A673 (cell line): ENCODE data around the gene ARHGEF7. TPM values are rescaled to one million over a fixed set of nuclear protein-coding genes. Genes with fewer than 3 reads are reported as not detected.

Experiments used
- BruUV-seq: library from RNA; stranded (reverse); fragments of 400-500 nt; replicated peaks from 2 replicates; lab custom pipeline; 2021; lab: Mats Ljungman, UMichigan
- CTCF ChIA-PET: fragments of 300-600 bp; sonication (Branson Sonifier 250); formaldehyde crosslinking; loops from one replicate; lab custom pipeline; 2022; ENCODE audit warnings: antibody characterized with exemption; lab: Charles Lee
- POLR2A ChIA-PET: fragments of 300-600 bp; sonication (Branson Sonifier 250); formaldehyde crosslinking; loops from one replicate; lab custom pipeline; 2022; ENCODE audit warnings: antibody characterized with exemption; ENCODE audit not compliant: low non-redundant PET; lab: Charles Lee
- DNase-seq: peaks from one replicate; pipeline ENCODE4 v3.0.0-alpha.2; 2015; ENCODE audit warnings: low spot score
- H3K27ac ChIP-seq: fragments of 200-600 bp; sonication (generic); 2 replicates; pipeline ENCODE4 v1.5.1; 2016; ENCODE audit warnings: mixed run types, low read depth, mild to moderate bottlenecking, mixed read lengths, antibody characterized with exemption, low read length; ENCODE audit not compliant: poor library complexity, severe bottlenecking
- H3K27me3 ChIP-seq: fragments of 200-600 bp; sonication (generic); replicated peaks from 2 replicates; pipeline ENCODE4 v1.6.1; 2017; ENCODE audit warnings: mixed run types, low read depth, mild to moderate bottlenecking, mixed read lengths, antibody characterized with exemption, low read length; ENCODE audit not compliant: insufficient read depth, poor library complexity
- H3K36me3 ChIP-seq: fragments of 200-600 bp; sonication (generic); 2 replicates; pipeline ENCODE4 v1.6.1; 2016; ENCODE audit warnings: mixed run types, mild to moderate bottlenecking, mixed read lengths, antibody characterized with exemption, low read length; ENCODE audit not compliant: insufficient read depth, poor library complexity, severe bottlenecking
- H3K4me1 ChIP-seq: fragments of 200-600 bp; sonication (generic); 2 replicates; pipeline ENCODE4 v1.6.1; 2017; ENCODE audit warnings: mixed run types, mild to moderate bottlenecking, mixed read lengths, antibody characterized with exemption, low read length; ENCODE audit not compliant: insufficient read depth, poor library complexity, severe bottlenecking
- H3K4me3 ChIP-seq: fragments of 200-600 bp; sonication (generic); 2 replicates; pipeline ENCODE4 v1.5.1; 2016; ENCODE audit warnings: low read depth, mixed run types, mild to moderate bottlenecking, mixed read lengths, low read length; ENCODE audit not compliant: poor library complexity, severe bottlenecking
- H3K9me3 ChIP-seq: fragments of 200-600 bp; sonication (generic); 2 replicates; pipeline ENCODE4 v1.6.1; 2016; ENCODE audit warnings: mixed run types, low read depth, mild to moderate bottlenecking, mixed read lengths, antibody characterized with exemption, low read length; ENCODE audit not compliant: poor library complexity, severe bottlenecking
- CTCF ChIP-seq: fragments of 300-800, 200-600 bp; sonication (generic); conservative IDR thresholded peaks from 2 replicates; pipeline ENCODE4 v1.5.1; 2017; ENCODE audit warnings: low read depth, mild to moderate bottlenecking, antibody characterized with exemption, low read length, moderate library complexity, mixed read lengths
- EZH2 ChIP-seq: fragments of 200-600 bp; sonication (generic); IDR thresholded peaks from 2 replicates; pipeline ENCODE4 v1.6.1; 2017; ENCODE audit warnings: borderline replicate concordance, low read depth, mild to moderate bottlenecking, mixed read lengths, antibody characterized with exemption, low read length; ENCODE audit not compliant: poor library complexity, severe bottlenecking
- intact Hi-C: fragments of 100-400 bp; cut with micrococcal nuclease; formaldehyde crosslinking; loops from one replicate; pipeline ENCODE4 v1.10.0; 2022; ENCODE audit not compliant: unreplicated experiment
- total RNA-seq: library from RNA; stranded (reverse); gene quantifications from 2 replicates; pipeline ENCODE4 v1.2.3, GENCODE V29; 2021

ARHGEF7 gene
- total RNA-seq, 1 experiment from 2014 or later = 39.9 TPM

DNA sequence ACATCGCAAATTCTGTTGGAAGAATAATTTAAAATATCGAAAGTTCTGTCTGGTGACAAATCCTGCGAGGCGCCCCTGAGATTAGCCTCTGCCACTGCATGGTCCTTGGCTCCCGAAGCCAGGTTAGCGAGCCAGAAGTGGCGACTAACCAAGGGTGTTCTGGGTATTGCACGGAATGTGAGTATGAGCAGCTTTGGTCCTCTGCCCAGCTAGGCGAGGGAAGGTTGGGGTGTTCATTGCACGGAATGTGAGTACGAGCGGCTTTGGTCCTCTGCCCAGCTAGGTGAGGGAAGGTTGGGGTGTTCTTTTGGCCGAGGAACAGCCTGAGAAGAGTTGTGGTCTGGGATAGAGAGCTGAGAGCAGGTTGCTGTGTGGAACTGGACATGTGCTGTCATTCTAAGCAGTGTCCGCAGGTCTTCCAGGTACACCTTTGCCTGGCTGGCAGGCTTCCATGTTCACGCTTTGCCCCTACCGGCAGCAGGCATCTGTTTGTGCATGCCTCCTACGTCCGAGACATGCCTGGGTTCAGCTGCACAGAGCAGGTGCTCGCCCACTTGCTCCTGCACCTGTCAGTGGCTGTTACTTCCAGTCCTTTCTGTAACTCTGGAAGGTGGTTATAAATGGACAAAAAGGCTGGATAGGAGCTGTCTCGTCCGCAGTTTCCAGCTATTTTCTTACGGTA is 187.1 kb downstream of the ARHGEF7 start:
- Histone ChIP-seq H3K27ac (no peak overlapping the region), H3K4me3 (no peak overlapping the region), H3K9me3 (no peaks in the 10 kb centered on the region), H3K4me1 (no peaks in the 10 kb centered on the region), H3K36me3 (peaks cover 14% of the 10 kb centered on the region), H3K27me3 (no peaks in the 10 kb centered on the region)
- ChIA-PET CTCF (no interaction called here), POLR2A (no interaction called here)
- no peak for TF ChIP-seq CTCF
- TF ChIP-seq EZH2 = no peak
- no peak for DNase-seq
- intact Hi-C loops = no loop called here
- no TSS peak for BruUV-seq

DNA sequence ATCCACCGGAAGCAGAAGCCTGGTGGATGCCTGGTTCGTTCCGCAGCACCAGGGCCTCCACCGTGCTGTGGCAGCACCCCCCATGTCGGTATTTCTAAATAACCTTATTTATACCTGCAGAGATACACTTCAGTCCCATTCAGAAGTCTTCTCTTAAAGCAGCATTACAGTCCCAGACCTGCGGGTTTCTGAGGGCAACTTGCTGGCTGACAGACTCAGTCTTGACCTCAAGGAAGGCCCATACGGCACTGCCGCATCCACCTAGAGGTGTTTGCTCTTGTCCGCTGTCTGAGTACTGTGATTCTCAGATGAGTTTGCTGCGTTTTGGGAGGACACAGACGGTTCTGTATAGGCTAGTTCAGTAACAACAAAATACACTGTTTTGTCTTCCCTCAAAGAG is 188.4 kb downstream of the ARHGEF7 start:
- Histone ChIP-seq H3K27me3 (no peaks in the 10 kb centered on the region), H3K36me3 (peaks cover 14% of the 10 kb centered on the region), H3K27ac (no peak overlapping the region), H3K9me3 (no peaks in the 10 kb centered on the region), H3K4me3 (no peak overlapping the region), H3K4me1 (no peaks in the 10 kb centered on the region)
- BruUV-seq = TSS peak; percentile 31
- no peak for DNase-seq
- intact Hi-C loops = no loop called here
- ChIA-PET POLR2A (no interaction called here), CTCF (no interaction called here)
- TF ChIP-seq CTCF (no peak), EZH2 (no peak)

DNA sequence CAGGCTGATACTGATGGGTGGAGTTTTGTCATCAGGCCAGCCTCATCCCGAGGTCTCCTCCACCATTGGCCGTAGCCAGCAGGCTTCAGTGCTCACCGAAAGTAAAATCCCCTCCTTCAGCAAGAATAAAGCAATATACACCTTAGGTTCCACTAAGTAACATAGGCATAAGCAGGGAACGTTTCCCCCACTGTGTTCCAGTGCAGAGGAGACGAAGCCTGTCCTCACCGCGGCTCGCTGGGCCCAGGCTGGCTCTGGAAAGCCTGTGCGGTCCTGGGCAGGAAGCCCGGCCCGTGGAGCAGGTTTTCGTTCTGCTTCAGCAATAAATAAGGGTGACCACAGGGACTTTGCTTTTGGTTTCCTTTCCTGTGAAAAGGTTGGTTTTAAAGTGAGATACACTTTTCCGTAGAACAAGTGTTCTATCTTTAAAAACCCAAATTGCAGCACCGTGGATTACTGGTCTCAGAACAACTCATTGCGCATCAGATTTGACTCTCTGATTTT is 189.0 kb downstream of the ARHGEF7 start:
- ChIA-PET CTCF (no interaction called here), POLR2A (no interaction called here)
- H3K4me3 ChIP-seq = no peak overlapping the region
- H3K27me3 ChIP-seq = no peaks in the 10 kb centered on the region
- no peaks in the 10 kb centered on the region for H3K9me3 ChIP-seq
- no peak for DNase-seq
- no peaks in the 10 kb centered on the region for H3K4me1 ChIP-seq
- intact Hi-C loops = no loop called here
- H3K27ac ChIP-seq = no peak overlapping the region
- TF ChIP-seq EZH2 = no peak
- no peak for TF ChIP-seq CTCF
- peaks cover 14% of the 10 kb centered on the region for H3K36me3 ChIP-seq
- BruUV-seq = no TSS peak
